Activated effector memory CD4-positive, alpha-beta T cell treated with Interleukin-2 at 50 U/mL for 16 hours (primary cell): ENCODE data around the gene ENG.
"Not testable (repeated sequence)": the region's sequence is repeated elsewhere in the genome, so short reads cannot be mapped to it uniquely, and the experiment has no call there.

ENCODE experiments used
- DNase-seq: peaks from one replicate; pipeline ENCODE4 v3.0.0-alpha.2; 2020

ENG gene

GRCh38 chr9:127790094-127790855 lies 64.2 kb downstream of the ENG start:
- DNase-seq, result no peak

- no peak for DNase-seq
Observed at GRCh38 chr9:127789179-127789578, 65.3 kb downstream of the ENG start.

GRCh38 chr9:127788337-127789011 lies 66.0 kb downstream of the ENG start:
- no peak for DNase-seq

GRCh38 chr9:127786773-127787104 lies 67.7 kb downstream of the ENG start:
- no peak for DNase-seq

- peak; percentile 92 for DNase-seq
Observed at GRCh38 chr9:127785933-127786772, 68.3 kb downstream of the ENG start, which contains the start of gene CDK9. TSS of gene CDK9 (plus strand) at chr9:127786034. CDS start at chr9:127786149, 115 bp downstream.

- DNase-seq, result peak; percentile 89
Observed at GRCh38 chr9:127785023-127785932, 69.2 kb downstream of the ENG start.

GRCh38 chr9:127783111-127784008 lies 71.1 kb downstream of the ENG start:
- DNase-seq, result peak; percentile 69

GRCh38 chr9:127781806-127782205 lies 72.7 kb downstream of the ENG start:
- no peak for DNase-seq

- not testable (repeated sequence) for DNase-seq
Observed at GRCh38 chr9:127780909-127781308, 73.5 kb downstream of the ENG start.

- no peak for DNase-seq
Observed at GRCh38 chr9:127780126-127780885, 74.2 kb downstream of the ENG start.

GRCh38 chr9:127779136-127779981 lies 75.1 kb downstream of the ENG start:
- DNase-seq, result no peak

GRCh38 chr9:127778280-127779135 lies 76.0 kb downstream of the ENG start, which contains the start of gene SH2D3C:
TSS of gene SH2D3C (minus strand) at chr9:127778666. CDS start at chr9:127778627, 39 bp downstream.
- DNase-seq, result peak; percentile 44

- DNase-seq, result no peak
Observed at GRCh38 chr9:127777368-127777980, 77.0 kb downstream of the ENG start.

GRCh38 chr9:127776924-127777289 lies 77.6 kb downstream of the ENG start:
- no peak for DNase-seq

GRCh38 chr9:127776195-127776923 lies 78.1 kb downstream of the ENG start:
- DNase-seq, result peak; percentile 73

- no peak for DNase-seq
Observed at GRCh38 chr9:127773981-127774380, 80.5 kb downstream of the ENG start.

GRCh38 chr9:127773272-127773671 lies 81.2 kb downstream of the ENG start:
- no peak for DNase-seq
